AG09319 (cell line): ENCODE data around the gene ABCA1.
A peak's percentile ranks its signal among the peaks of the same experiment; 100 is the strongest.

Source experiments
- DNase-seq: peaks from one replicate; pipeline ENCODE4 v3.0.0-alpha.2; 2010; ENCODE audit warnings: low read depth; ENCODE audit errors: extremely low read depth
- TF ChIP-seq, protein P1 (sequence below): IDR thresholded peaks from 2 replicates; pipeline ENCODE4 v1.5.1; 2011; ENCODE audit warnings: low read depth, mild to moderate bottlenecking, inconsistent platforms, low read length, moderate library complexity

Gene ABCA1

DNA sequence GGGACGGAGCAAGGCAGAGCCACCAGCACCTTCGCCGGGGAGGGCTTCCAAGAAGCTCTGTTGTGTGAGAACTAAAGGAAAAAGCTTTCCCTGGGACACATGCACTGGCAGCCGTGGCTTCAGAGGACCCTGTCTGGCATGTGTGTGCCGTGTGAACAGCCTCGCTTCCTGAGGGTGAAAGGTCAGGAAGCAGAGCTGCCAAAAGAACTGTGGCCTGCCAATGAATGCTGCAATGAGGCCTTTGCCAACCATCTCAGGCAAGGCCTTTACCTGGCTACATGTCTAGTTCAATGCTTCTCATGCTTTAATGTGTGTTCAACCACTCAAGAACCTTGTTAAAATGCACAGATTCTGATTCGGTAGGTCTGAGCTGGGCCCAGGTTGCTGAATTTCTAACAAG is 110.5 kb downstream of the ABCA1 start:
- TF ChIP-seq, protein P1, sequence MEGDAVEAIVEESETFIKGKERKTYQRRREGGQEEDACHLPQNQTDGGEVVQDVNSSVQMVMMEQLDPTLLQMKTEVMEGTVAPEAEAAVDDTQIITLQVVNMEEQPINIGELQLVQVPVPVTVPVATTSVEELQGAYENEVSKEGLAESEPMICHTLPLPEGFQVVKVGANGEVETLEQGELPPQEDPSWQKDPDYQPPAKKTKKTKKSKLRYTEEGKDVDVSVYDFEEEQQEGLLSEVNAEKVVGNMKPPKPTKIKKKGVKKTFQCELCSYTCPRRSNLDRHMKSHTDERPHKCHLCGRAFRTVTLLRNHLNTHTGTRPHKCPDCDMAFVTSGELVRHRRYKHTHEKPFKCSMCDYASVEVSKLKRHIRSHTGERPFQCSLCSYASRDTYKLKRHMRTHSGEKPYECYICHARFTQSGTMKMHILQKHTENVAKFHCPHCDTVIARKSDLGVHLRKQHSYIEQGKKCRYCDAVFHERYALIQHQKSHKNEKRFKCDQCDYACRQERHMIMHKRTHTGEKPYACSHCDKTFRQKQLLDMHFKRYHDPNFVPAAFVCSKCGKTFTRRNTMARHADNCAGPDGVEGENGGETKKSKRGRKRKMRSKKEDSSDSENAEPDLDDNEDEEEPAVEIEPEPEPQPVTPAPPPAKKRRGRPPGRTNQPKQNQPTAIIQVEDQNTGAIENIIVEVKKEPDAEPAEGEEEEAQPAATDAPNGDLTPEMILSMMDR, result no peak
- no peak for DNase-seq

DNA sequence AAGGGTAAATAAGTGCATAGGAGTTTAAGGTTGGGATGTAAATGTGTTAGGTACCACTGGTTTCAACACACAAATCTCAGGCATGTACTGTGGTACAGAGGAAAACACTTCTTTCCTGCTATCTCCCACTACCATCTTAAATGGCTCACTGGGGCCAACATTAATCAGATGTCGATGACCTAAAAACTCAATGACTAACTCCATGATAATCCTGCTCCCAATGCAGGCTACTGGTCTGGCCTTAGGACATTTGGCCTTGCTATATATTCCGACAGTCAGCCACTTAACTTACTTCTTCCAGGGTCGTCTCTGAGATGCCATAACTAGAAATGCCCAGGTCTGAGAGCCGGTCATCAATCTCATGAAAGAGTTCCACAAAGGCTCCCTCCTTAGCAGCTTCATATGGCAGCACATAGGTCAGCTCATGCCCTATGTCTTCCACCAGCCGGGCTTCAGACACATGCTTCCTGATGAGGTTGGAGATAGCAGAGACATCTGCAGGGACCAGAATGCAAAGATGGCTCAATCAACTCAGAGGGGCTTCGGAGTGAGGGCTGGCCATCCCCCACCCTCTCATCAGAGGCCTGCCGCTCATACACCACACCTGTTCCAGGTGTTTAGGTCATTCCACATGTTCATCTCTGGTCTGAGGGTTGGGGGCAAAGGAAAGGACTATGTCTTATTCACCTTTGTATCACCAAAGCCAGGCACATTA is 111.9 kb downstream of the ABCA1 start:
- TF ChIP-seq, protein P1, result no peak
- DNase-seq, result no peak

DNA sequence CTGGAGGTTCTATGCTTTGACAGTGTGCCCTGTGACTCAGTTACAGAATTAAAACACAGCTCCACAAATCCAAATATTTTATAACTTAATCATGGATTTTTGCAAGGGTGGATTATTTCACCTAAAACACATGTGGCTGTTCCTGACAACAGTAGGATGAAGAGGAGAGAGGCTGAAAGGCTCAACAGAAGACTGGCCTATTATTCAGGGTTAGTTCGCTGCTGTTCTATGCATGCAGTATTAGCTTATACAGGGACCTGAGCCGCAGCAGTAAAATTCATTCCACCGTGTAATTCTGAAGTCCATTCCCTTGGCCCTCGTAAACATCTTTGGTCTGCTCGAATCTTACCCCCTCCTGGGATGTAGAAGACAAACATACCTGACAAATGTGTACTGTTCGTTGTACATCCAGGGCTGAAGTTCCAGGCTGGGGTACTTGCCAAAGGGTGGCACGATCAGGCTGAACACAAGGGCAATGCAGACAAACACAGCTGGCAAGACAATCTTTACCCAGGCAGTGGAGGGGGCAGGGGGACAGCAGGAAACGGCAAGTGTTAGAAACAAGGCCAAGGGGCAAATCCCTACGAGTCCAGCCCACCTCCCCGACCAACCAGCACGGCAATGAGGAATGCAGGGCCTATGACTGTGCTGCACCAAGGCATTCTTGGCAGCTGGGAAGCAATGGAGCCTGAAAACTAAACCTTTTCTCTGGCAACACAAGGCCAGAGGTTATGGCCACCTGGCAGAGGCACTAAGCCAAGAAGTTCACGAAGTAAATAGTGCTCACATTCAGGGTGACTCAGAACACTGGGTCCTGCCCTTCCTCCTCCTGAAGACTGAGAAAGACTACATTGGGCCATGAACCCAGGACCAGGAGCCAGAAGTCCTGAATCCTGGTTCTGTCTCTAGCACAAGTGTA is 117.3 kb downstream of the ABCA1 start:
- DNase-seq, result no peak
- TF ChIP-seq, protein P1, result no peak

DNA sequence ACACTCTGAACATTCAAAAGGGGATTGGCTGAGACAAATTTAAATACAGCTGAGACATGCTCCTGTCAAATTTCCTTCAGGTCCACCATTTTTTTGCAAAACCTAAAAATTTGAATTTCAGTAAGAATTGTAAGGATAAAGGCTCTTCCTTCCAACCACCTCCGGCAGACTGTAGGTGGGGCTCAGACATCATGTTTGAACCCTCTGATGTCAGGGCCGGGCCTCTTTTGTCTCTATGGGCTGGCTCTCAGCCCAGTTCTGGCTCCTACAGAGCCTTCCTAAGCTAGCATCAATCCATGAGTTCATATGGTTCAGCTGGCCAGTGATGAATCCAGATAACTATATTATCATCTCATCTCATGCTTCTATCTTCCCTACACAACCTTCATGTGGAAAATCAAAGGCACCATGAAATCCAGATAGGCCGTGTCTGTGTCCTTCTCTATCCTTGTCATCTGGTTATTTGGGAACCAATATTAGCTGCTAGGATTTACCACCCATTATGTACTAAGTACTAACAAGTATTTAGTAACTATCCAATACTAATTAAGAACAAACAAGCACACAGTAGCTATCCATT is 119.8 kb downstream of the ABCA1 start:
- no peak for DNase-seq
- TF ChIP-seq, protein P1, result peak; percentile 44

DNA sequence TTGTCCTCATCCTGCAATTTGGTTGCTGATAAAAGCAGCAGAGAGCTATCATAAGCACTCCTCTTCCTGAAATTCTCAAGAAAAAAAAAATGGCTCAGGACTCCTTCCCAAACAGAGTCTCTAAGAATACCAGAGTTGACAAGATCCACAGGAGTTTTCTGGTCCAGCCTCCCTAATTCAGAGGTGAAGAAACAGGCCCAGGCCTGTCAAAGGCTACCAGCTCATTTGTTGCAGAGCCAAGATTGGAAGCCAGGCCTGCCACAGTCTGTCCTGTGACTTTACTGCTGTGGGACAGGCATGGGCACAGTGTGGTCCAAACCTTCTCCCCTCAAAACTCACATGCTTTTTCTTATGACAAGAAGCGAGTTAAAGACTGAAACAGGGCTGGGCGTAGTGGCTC is 122.5 kb downstream of the ABCA1 start:
- no peak for DNase-seq
- TF ChIP-seq, protein P1, result no peak

DNA sequence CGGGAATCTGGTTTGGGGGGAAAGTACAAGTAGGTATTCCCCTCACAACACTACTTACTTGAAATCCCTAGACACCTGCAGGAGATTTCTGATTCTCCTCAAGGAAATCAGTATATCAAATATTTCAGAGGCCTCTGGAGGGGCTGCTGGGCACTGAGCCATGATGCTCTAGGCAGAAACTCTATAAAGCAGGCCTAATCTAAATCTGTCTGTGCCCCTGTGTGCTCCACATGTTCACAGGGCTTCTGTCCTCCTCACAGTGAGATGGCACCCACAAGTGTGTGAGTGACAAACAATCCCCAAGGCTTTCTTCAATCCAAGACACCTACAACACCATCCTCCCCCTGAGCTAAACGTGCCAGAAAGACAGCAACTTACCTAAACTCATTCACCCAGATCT is 125.0 kb downstream of the ABCA1 start:
- TF ChIP-seq, protein P1, result no peak
- no peak for DNase-seq

DNA sequence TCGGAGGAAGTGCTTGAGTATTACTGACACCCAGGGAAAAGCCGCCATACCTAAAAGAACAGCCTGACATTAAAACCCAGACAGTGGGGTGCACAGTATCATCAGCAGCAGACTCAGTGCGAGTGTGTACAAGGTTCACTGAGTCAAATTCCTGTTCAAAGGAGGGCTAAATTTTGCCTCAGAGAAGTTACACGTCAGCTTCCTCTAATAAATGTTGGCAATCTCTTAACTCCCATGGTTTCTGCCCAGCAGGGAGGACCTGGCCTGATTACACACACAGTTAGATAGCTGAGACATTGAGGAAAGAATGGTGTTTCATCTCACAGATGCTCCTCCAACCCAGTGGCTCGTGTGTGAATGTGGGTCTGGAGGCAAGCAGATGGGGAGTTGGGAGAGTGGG is 125.8 kb downstream of the ABCA1 start:
- TF ChIP-seq, protein P1, result no peak
- DNase-seq, result no peak
